Fibroblast of pulmonary artery (primary cell): ENCODE measurements around the gene YY1AP1.
A peak's percentile ranks its signal among the peaks of the same experiment; 100 is the strongest.
"Not testable (repeated sequence)": the region's sequence is repeated elsewhere in the genome, so short reads cannot be mapped to it uniquely, and the experiment has no call there.

Source experiments
- DNase-seq: peaks from one replicate; pipeline ENCODE4 v3.0.0-alpha.2; 2010; ENCODE audit warnings: low read depth
- H3K4me3 ChIP-seq: replicated peaks from 2 replicates; pipeline ENCODE4 v1.5.1; 2011; ENCODE audit warnings: low read depth, mild to moderate bottlenecking, control low read depth, low read length, moderate library complexity
- TF ChIP-seq, protein P1 (sequence below): IDR thresholded peaks from 2 replicates; pipeline ENCODE4 v1.5.1; 2011; ENCODE audit warnings: mild to moderate bottlenecking, control low read depth, low read length, inconsistent platforms; ENCODE audit errors: missing control alignments

Gene YY1AP1

DNA sequence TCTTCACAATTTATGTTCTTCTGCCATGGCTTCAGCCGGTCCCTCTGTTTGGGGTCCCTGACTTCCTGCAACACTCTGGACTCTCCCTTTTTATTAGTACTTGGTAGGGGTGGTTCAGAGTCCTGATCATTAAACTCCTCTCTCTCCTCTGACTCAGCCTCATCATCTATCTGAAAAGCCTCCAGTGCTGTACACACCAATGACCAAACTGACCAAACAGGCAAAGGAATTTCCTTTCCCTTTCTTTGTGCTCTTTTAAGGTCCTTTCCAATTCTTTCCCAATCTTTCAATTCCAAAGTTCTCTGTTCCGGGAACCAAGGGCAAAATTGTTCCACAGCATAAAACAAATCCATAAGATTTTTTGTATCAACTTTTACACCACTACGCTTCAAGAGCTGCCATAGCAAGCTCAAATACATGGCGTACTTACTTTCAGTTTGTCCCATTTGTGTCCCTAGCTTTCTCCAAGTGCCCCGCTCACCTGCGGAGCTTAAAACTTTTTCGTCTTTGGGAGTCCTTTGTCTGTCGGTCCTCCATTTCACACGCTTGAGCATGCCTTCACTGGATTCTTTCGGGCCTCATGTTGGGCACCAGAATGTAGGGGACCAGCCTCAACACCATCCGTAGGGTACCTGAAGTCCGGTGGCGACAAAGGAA, 9.9 kb upstream of the YY1AP1 start:
- TF ChIP-seq, protein P1, sequence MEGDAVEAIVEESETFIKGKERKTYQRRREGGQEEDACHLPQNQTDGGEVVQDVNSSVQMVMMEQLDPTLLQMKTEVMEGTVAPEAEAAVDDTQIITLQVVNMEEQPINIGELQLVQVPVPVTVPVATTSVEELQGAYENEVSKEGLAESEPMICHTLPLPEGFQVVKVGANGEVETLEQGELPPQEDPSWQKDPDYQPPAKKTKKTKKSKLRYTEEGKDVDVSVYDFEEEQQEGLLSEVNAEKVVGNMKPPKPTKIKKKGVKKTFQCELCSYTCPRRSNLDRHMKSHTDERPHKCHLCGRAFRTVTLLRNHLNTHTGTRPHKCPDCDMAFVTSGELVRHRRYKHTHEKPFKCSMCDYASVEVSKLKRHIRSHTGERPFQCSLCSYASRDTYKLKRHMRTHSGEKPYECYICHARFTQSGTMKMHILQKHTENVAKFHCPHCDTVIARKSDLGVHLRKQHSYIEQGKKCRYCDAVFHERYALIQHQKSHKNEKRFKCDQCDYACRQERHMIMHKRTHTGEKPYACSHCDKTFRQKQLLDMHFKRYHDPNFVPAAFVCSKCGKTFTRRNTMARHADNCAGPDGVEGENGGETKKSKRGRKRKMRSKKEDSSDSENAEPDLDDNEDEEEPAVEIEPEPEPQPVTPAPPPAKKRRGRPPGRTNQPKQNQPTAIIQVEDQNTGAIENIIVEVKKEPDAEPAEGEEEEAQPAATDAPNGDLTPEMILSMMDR: no peak
- peak; percentile 61 for DNase-seq

DNA sequence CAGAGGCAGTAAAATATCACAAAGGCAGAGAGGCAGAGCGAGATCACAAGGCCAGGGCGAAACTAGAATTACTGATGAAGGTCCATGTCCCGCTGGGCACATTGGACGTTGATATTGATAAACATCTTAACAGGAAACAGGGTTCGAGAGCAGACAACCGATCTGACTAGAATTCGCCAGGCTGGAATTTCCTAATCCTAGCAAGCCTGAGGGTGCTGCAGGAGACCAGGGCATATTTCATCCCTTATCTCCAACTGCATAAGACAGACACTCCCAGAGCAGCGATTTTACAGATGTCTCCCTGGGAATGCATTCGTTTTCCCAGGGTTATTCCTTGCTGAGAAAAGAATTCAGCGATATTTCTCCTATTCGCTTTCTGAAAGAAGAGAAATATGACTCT, 9.0 kb upstream of the YY1AP1 start:
- H3K4me3 ChIP-seq, DNase-seq: not testable (repeated sequence)

More for the DNA sequence above, 9.9 kb upstream of the YY1AP1 start:
- H3K4me3 ChIP-seq: no peak overlapping the region

DNA sequence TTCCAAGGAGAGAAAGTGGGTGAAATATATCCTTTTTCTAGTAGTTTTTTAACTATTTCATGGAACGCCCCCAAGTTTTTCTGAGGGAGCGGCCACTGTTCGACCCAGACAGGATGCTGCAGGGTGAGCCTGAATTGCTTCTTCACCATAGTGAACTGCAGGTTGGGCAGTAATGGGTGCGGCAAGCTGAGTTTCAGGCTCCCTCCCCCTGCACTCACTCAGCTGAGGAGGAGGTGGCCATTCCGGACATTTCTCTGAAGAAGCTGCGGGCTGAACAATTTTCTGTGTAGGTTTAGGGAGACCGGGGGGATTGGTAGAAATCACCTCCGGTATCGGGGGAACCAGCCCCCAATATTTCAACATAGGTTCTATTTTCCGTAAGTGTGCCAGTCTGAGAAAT, 8.5 kb upstream of the YY1AP1 start:
- TF ChIP-seq, protein P1: no peak
- no peak overlapping the region for H3K4me3 ChIP-seq
- DNase-seq: no peak

DNA sequence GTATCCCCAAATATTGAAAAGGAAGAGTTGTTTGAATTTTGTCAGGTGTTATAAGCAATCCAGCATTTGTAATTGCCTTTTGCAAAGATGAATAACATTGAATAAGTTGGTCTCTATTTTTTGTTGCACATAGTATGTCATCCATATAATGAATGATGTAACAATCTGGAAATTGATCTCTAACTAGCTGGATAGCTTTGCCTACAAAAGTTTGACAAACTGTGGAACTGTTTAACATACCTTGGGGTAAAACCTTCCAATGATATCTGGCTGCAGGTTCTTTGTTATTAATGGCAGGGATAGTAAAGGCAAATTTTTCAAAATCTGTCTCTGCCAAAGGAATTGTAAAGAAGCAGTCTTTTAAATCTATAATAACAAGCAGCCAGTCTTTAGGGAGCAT, 8.0 kb upstream of the YY1AP1 start:
- DNase-seq: no peak
- no peak overlapping the region for H3K4me3 ChIP-seq
- TF ChIP-seq, protein P1: no peak

DNA sequence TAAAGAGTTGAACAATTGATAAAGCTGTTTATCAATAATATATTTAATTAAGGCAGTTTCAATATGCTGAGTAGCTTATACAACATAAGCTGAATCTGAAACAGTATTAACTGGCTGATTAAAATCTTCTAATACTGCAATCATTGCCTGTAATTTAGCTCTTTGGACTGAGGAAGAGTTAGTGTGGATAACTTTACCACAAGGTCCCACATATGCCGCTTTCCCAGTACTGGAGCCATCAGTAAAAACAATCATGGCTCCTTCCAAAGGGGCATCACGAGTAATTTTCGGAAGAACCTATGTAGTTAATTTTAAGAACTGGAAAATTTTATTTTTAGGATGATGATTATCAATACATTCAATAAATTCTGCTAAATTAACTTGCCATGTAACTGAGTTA, 7.0 kb upstream of the YY1AP1 start:
- DNase-seq: no peak
- H3K4me3 ChIP-seq: no peak overlapping the region
- TF ChIP-seq, protein P1: no peak

DNA sequence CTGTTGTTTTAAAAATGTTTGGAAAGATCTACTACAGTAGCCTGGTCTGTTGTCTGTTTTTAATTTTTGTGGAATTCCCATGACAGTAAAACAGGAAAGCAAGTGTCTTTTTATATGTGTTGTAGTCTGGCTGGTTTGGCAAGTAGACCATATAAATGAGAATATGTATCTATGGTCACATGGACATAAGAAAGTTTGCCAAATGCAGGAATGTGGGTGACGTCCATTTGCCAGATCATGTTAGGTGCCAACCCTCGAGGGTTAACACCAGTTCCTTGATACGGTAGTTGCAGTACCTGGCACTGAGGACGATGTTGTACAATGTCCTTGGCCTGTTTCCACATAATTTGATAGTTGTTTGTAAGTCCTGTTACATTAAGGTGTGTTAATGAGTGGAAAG, 6.5 kb upstream of the YY1AP1 start:
- no peak overlapping the region for H3K4me3 ChIP-seq
- no peak for DNase-seq
- TF ChIP-seq, protein P1: no peak

DNA sequence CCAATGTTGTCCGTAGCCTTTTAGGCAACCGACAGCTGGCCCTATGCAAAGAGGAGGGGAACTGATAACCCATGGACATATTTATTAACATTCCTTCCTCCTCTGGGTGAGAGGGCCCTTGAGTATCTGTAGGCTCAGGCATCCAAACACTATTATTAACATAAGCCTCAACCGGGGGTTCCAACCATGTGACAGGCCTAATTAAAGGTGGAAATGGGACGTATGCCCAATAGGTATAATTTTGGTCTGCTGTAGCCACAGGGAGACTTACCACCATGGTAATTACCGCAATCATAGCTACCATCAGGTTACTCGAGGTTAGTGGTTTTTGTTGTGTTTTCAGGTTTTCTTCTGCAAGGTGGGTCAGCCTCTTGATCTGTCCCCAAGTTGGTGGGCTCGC, 5.6 kb upstream of the YY1AP1 start:
- DNase-seq: no peak
- TF ChIP-seq, protein P1: no peak
- H3K4me3 ChIP-seq: no peak overlapping the region
